SK-N-SH treated with all-trans-retinoic acid at 6 μM for 48 hours (cell line): ENCODE data around the gene TMEM176B.

Experiments used
- ATAC-seq: fragments of 200-7000 bp; cut with Tn5 transposase; 3 replicates; pipeline ENCODE4 v1.9.1; 2020; ENCODE audit warnings: mild to moderate bottlenecking, moderate library complexity
- ARNTL ChIP-seq: fragments of 450-650 bp; formaldehyde crosslinking; IDR thresholded peaks from 2 replicates; pipeline ENCODE4 v1.5.0; 2020; ENCODE audit warnings: low read depth, mild to moderate bottlenecking, moderate library complexity, borderline replicate concordance
- BACH2 ChIP-seq: fragments of 250-450 bp; sonication (Bioruptor Pico); IDR thresholded peaks from 2 replicates; pipeline ENCODE4 v1.9.0; 2021; ENCODE audit warnings: mild to moderate bottlenecking, borderline replicate concordance
- CREB5 ChIP-seq: fragments of 250-450 bp; sonication (Bioruptor Pico); IDR thresholded peaks from 2 replicates; pipeline ENCODE4 v1.5.1; 2020; ENCODE audit warnings: low read depth, mild to moderate bottlenecking, moderate library complexity
- CSDC2 ChIP-seq: fragments of 250-450 bp; sonication (Bioruptor Pico); IDR thresholded peaks from 2 replicates; pipeline ENCODE4 v1.5.0; 2020; ENCODE audit warnings: mild to moderate bottlenecking, moderate library complexity
- CSRNP3 ChIP-seq: fragments of 250-450 bp; sonication (Bioruptor Pico); IDR thresholded peaks from 2 replicates; pipeline ENCODE4 v1.5.1; 2021; ENCODE audit warnings: mild to moderate bottlenecking, moderate library complexity
- ESRRG ChIP-seq: fragments of 250-450 bp; sonication (Bioruptor Pico); IDR thresholded peaks from 2 replicates; pipeline ENCODE4 v1.6.1; 2021; ENCODE audit warnings: mild to moderate bottlenecking
- GLIS3 ChIP-seq: fragments of 250-450 bp; sonication (Bioruptor Pico); IDR thresholded peaks from 2 replicates; pipeline ENCODE4 v1.5.0; 2020; ENCODE audit warnings: mild to moderate bottlenecking, moderate library complexity
- ISL1 ChIP-seq: fragments of 250-450 bp; sonication (Bioruptor Pico); IDR thresholded peaks from 2 replicates; pipeline ENCODE4 v2.1.2; 2022; ENCODE audit warnings: mild to moderate bottlenecking, moderate library complexity
- OSR1 ChIP-seq: fragments of 250-450 bp; sonication (Bioruptor Pico); IDR thresholded peaks from 2 replicates; pipeline ENCODE4 v1.8.0; 2022; ENCODE audit warnings: moderate library complexity, mild to moderate bottlenecking, inconsistent platforms
- PATZ1 ChIP-seq: fragments of 250-450 bp; sonication (Bioruptor Pico); IDR thresholded peaks from 2 replicates; pipeline ENCODE4 v1.8.0; 2020; ENCODE audit warnings: mild to moderate bottlenecking, moderate library complexity, borderline replicate concordance
- POU6F1 ChIP-seq: fragments of 250-450 bp; sonication (Bioruptor Pico); IDR thresholded peaks from 2 replicates; pipeline ENCODE4 v1.8.0; 2021; ENCODE audit warnings: low read depth, mild to moderate bottlenecking, moderate library complexity, borderline replicate concordance
- PPARA ChIP-seq: fragments of 250-450 bp; sonication (Bioruptor Pico); IDR thresholded peaks from 2 replicates; pipeline ENCODE4 v1.5.0; 2020; ENCODE audit warnings: mild to moderate bottlenecking, borderline replicate concordance
- RARB ChIP-seq: fragments of 250-450 bp; sonication (Bioruptor Pico); IDR thresholded peaks from 2 replicates; pipeline ENCODE4 v1.8.0; 2021; ENCODE audit warnings: mild to moderate bottlenecking, moderate library complexity
- TSHZ2 ChIP-seq: fragments of 250-450 bp; sonication (Bioruptor Pico); IDR thresholded peaks from 2 replicates; pipeline ENCODE4 v1.5.0; 2020; ENCODE audit warnings: mild to moderate bottlenecking, moderate library complexity
- ZC3H10 ChIP-seq: fragments of 250-450 bp; sonication (Bioruptor Pico); IDR thresholded peaks from 2 replicates; pipeline ENCODE4 v1.5.1; 2021; ENCODE audit warnings: mild to moderate bottlenecking, moderate library complexity
- ZFP3 ChIP-seq: fragments of 250-450 bp; sonication (Bioruptor Pico); IDR thresholded peaks from 2 replicates; pipeline ENCODE4 v1.5.0; 2020; ENCODE audit warnings: mild to moderate bottlenecking, moderate library complexity
- ZFP30 ChIP-seq: fragments of 450-650 bp; formaldehyde crosslinking; IDR thresholded peaks from 2 replicates; pipeline ENCODE4 v1.5.0; 2022; ENCODE audit warnings: mild to moderate bottlenecking, moderate library complexity
- ZNF565 ChIP-seq: fragments of 450-650 bp; formaldehyde crosslinking; conservative IDR thresholded peaks from 2 replicates; pipeline ENCODE4 v1.5.0; 2020; ENCODE audit warnings: low read depth, mild to moderate bottlenecking, moderate library complexity
- ZNF70 ChIP-seq: fragments of 450-650 bp; formaldehyde crosslinking; IDR thresholded peaks from 2 replicates; pipeline ENCODE4 v1.5.0; 2020; ENCODE audit warnings: mild to moderate bottlenecking, moderate library complexity
- ZNF8 ChIP-seq: fragments of 450-650 bp; formaldehyde crosslinking; IDR thresholded peaks from 2 replicates; pipeline ENCODE4 v1.5.0; 2020; ENCODE audit warnings: mild to moderate bottlenecking, moderate library complexity

Gene TMEM176B

GRCh38 chr7:150824379-150825177 lies 24.4 kb upstream of the TMEM176B start:
- no peak for TF ChIP-seq PPARA (CRISPR knock-in tag)
- no peak for TF ChIP-seq ZFP30 (CRISPR knock-in tag)
- TF ChIP-seq TSHZ2 (CRISPR knock-in tag): no peak
- no peak for TF ChIP-seq ISL1
- TF ChIP-seq CSRNP3: no peak
- TF ChIP-seq GLIS3 (CRISPR knock-in tag): no peak
- no peak for TF ChIP-seq RARB (CRISPR knock-in tag)
- no peak for TF ChIP-seq ZFP3 (CRISPR knock-in tag)
- no peak for TF ChIP-seq ESRRG
- no peak for TF ChIP-seq PATZ1
- no peak for TF ChIP-seq ARNTL (CRISPR knock-in tag)
- TF ChIP-seq OSR1 (CRISPR knock-in tag): no peak
- TF ChIP-seq ZC3H10 (CRISPR knock-in tag): no peak
- ATAC-seq: peak; percentile 21; the same call in 1 of the 3 replicates

GRCh38 chr7:150823484-150824126 lies 23.4 kb upstream of the TMEM176B start:
- TF ChIP-seq ZNF565: no peak
- no peak for TF ChIP-seq ARNTL (CRISPR knock-in tag)
- TF ChIP-seq OSR1 (CRISPR knock-in tag): no peak
- no peak for TF ChIP-seq PATZ1
- no peak for TF ChIP-seq RARB (CRISPR knock-in tag)
- TF ChIP-seq GLIS3 (CRISPR knock-in tag): no peak
- TF ChIP-seq, all 23 proteins: peak for 0
- no peak for ATAC-seq

GRCh38 chr7:150823043-150823442 lies 22.9 kb upstream of the TMEM176B start:
- no peak for ATAC-seq
- TF ChIP-seq GLIS3 (CRISPR knock-in tag) (no peak), ZC3H10 (CRISPR knock-in tag) (no peak), CREB5 (CRISPR knock-in tag) (no peak), ZFP30 (CRISPR knock-in tag) (no peak), ISL1 (no peak), ZNF70 (CRISPR knock-in tag) (no peak), ZFP3 (CRISPR knock-in tag) (no peak), CSDC2 (no peak), TSHZ2 (CRISPR knock-in tag) (no peak), ZNF8 (no peak), POU6F1 (CRISPR knock-in tag) (no peak), BACH2 (no peak), OSR1 (CRISPR knock-in tag) (no peak), PPARA (CRISPR knock-in tag) (no peak)
